LoVo (cell line): ENCODE results near the gene CNTNAP3.
"Not testable (repeated sequence)": the region's sequence is repeated elsewhere in the genome, so short reads cannot be mapped to it uniquely, and the experiment has no call there.

ENCODE experiments used
- DNase-seq: peaks from one replicate; pipeline ENCODE4 v3.0.0-alpha.2; 2016; ENCODE audit warnings: low spot score

The CNTNAP3 gene

GRCh38 chr9:39287980-39288379 is at the start of gene CNTNAP3:
TSS of gene CNTNAP3 (minus strand) at chr9:39288167. CDS start at chr9:39288064, 103 bp downstream.
- DNase-seq: not testable (repeated sequence)

GRCh38 chr9:39279995-39280394 is 8.0 kb downstream of the CNTNAP3 start:
- DNase-seq: not testable (repeated sequence)

GRCh38 chr9:39242513-39242912 is 45.5 kb downstream of the CNTNAP3 start:
- DNase-seq: not testable (repeated sequence)

GRCh38 chr9:39232130-39232991 is 55.6 kb downstream of the CNTNAP3 start:
- DNase-seq: not testable (repeated sequence)

GRCh38 chr9:39215976-39216375 is 72.0 kb downstream of the CNTNAP3 start:
- not testable (repeated sequence) for DNase-seq

GRCh38 chr9:39209773-39210172 is 78.2 kb downstream of the CNTNAP3 start:
- DNase-seq: not testable (repeated sequence)

GRCh38 chr9:39206643-39207042 is 81.3 kb downstream of the CNTNAP3 start:
- DNase-seq: not testable (repeated sequence)

GRCh38 chr9:39205842-39206241 is 82.1 kb downstream of the CNTNAP3 start:
- not testable (repeated sequence) for DNase-seq

GRCh38 chr9:39200412-39200811 is 87.6 kb downstream of the CNTNAP3 start:
- not testable (repeated sequence) for DNase-seq

- not testable (repeated sequence) for DNase-seq
Observed at GRCh38 chr9:39198000-39198709, 89.8 kb downstream of the CNTNAP3 start.

GRCh38 chr9:39171370-39171769 is 116.6 kb downstream of the CNTNAP3 start:
- not testable (repeated sequence) for DNase-seq

- DNase-seq: not testable (repeated sequence)
Observed at GRCh38 chr9:39157714-39158113, 130.3 kb downstream of the CNTNAP3 start.

GRCh38 chr9:39132826-39133552 is 155.0 kb downstream of the CNTNAP3 start:
- not testable (repeated sequence) for DNase-seq

- not testable (repeated sequence) for DNase-seq
Observed at GRCh38 chr9:39121401-39121800, 166.6 kb downstream of the CNTNAP3 start.

GRCh38 chr9:39111746-39112145 is 176.2 kb downstream of the CNTNAP3 start:
- not testable (repeated sequence) for DNase-seq

GRCh38 chr9:39108145-39108544 is 179.8 kb downstream of the CNTNAP3 start:
- no peak for DNase-seq

GRCh38 chr9:39097208-39097607 is 190.8 kb downstream of the CNTNAP3 start:
- not testable (repeated sequence) for DNase-seq

- not testable (repeated sequence) for DNase-seq
Observed at GRCh38 chr9:39085311-39085710, 202.7 kb downstream of the CNTNAP3 start.

GRCh38 chr9:39082574-39082973 is 205.4 kb downstream of the CNTNAP3 start:
- DNase-seq: not testable (repeated sequence)

- not testable (repeated sequence) for DNase-seq
Observed at GRCh38 chr9:39080081-39080480, 207.9 kb downstream of the CNTNAP3 start.

GRCh38 chr9:39078621-39079256 is 209.2 kb downstream of the CNTNAP3 start:
- not testable (repeated sequence) for DNase-seq

GRCh38 chr9:39073537-39073936 is 214.4 kb downstream of the CNTNAP3 start:
- DNase-seq: not testable (repeated sequence)
